Motor neuron (in vitro differentiated cells): Measurements from ENCODE around the gene AGMO. TPM values are rescaled to one million over a fixed set of nuclear protein-coding genes. Genes with fewer than 3 reads are reported as not detected.

Experiments used
- ATAC-seq, 8 experiments: fragments of 200-7000 bp; cut with Tn5 transposase; replicated peaks in 6 of 8; 2 replicates each; pipeline ENCODE4 v1.8.0; 2021; ENCODE audit warnings: mild to moderate bottlenecking in 8 of 8, moderate library complexity in 8 of 8
- H3K27ac ChIP-seq, 2 donors: fragments of 250-450 bp; sonication (Bioruptor Pico); 2 replicates each; pipeline ENCODE4 v1.9.0; 2021; ENCODE audit warnings: antibody characterized with exemption in 2 of 2, mild to moderate bottlenecking in 2 of 2, moderate library complexity in 1 of 2
- H3K4me1 ChIP-seq, 2 donors: fragments of 250-450 bp; sonication (Bioruptor Pico); replicated peaks in 1 of 2; 2 replicates each; pipeline ENCODE4 v1.6.1; 2021; ENCODE audit warnings: antibody characterized with exemption in 2 of 2, mild to moderate bottlenecking in 2 of 2, moderate library complexity in 1 of 2
- H3K4me3 ChIP-seq, 5 donors: fragments of 250-450 bp; sonication (Bioruptor Pico); 2 replicates each; pipeline ENCODE4 v1.9.0; 2021; ENCODE audit warnings: antibody characterized with exemption in 5 of 5, mild to moderate bottlenecking in 5 of 5, moderate library complexity in 4 of 5
- WGBS, 10 experiments: fragments of 450-650 bp; shearing (Covaris generic); methylation state at CpG; one replicate each; pipeline ENCODE4 v1.0.0; 2022; 5-methylcytosine and 5-hydroxymethylcytosine counted together
- in situ Hi-C, 9 experiments: fragments of 400-800 bp; cut with MboI; loops; one replicate each; pipeline ENCODE4 v1.15.0; 2021; ENCODE audit warnings: low sequenced_read_pairs in 9 of 9, low pct_unique_long_range_greater_than_20kb in 2 of 9; ENCODE audit not compliant: unreplicated experiment in 9 of 9
- total RNA-seq, 8 experiments: library from RNA; unstranded; fragments of 300-600 nt; gene quantifications; 2 replicates each; pipeline versions ENCODE4 v1.2.3 to v1.2.4, GENCODE V29; 2022

Gene AGMO
- total RNA-seq, 8 experiments from 2014 or later = 0.13 to 8.9 (median 0.50) TPM; not detected in 2

- in situ Hi-C loops = no loop called here
Measured at GRCh38 chr7:15209429-15209828, 352.4 kb downstream of the AGMO start.

GRCh38 chr7:15204421-15204820 lies 357.4 kb downstream of the AGMO start:
- in situ Hi-C loops = no loop called here
- WGBS, 10 experiments = 50 to 100% (median 79%) methylated on average over 1 to 2 of the region's 2 CpGs; no CpG with 5 or more reads in 3 of the 10 experiments
- Histone ChIP-seq H3K27ac (no peak overlapping the region), H3K4me1 (no peaks in the 10 kb centered on the region), H3K4me3 (no peak overlapping the region)
- no peak for ATAC-seq

More at GRCh38 chr7:15209429-15209828, 352.4 kb downstream of the AGMO start:
- no peak overlapping the region for H3K4me3 ChIP-seq
- H3K4me1 ChIP-seq = no peaks in the 10 kb centered on the region
- H3K27ac ChIP-seq = no peak overlapping the region
- ATAC-seq = no peak
- whole genome bisulfite sequencing, 10 experiments = 56 to 100% (median 90%) methylated on average over 1 to 3 of the region's 4 CpGs; no CpG with 5 or more reads in 2 of the 10 experiments

DNA sequence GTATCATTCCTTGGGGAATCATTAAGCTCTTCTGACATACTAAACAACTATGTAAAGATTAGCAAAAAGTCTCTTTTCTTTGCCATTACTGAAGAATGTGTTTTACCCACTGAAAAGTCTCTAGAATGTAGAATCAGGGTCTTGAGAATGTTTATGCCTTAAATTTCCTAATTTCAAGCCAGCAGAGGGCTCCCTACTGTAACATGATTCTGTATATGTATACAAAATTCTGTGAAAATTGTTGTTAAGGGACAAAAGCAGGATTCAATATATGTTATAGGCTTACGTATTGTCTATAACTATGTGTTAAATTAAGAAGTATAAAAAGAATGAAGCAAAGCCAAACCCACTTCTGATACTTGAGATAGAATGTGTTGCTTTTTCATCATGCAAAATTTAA lies 362.3 kb downstream of the AGMO start:
- H3K27ac ChIP-seq = no peak overlapping the region
- H3K4me3 ChIP-seq = no peak overlapping the region
- 80 to 100% (median 100%) methylated on average over 1 of the region's 1 CpG; no CpG with 5 or more reads in 3 of the 10 experiments for WGBS, 10 experiments
- in situ Hi-C loops = no loop called here
- ATAC-seq = no peak
- H3K4me1 ChIP-seq = no peaks in the 10 kb centered on the region

DNA sequence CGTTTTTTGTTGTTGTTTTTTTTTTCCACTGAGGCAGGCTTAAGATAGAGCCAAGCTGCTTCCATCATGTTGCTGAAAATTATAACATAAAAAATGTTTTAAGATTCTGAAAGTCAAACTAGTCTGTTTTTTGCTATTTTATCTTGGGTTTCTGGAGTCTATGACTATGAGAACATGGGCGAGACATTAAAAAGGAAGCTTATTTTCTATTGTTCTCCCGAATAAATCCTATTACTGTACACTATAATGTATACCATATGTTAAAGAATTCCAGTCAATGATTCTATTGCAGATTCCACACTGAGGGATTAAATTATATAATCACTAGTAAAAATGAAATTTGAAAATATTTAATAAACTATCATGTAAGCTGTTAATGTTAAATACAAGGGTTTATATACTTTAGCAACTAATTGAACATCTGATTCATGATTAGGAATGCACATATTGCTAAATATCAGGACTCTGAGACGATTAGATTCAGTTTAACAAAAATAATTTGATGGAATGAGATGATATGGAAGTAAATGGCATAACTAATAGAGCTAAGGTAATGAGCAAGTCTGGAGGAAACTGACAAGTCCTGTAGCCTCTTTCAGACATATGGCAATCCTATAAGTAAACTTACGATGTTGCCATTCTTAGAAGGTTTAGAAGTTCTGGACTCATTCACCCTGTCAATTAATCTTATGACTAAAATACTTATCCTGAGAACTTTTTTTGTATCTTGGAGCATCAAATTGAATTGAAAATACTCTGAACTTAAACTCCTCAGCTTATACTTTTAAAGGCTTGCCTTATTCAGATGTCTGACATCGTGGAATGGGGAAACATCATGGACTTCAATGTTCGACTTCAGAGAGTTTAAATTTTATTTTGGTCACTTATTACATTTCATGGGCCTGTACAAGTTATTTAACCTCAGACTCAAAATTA lies 364.5 kb downstream of the AGMO start:
- no peak for ATAC-seq
- no peaks in the 10 kb centered on the region for H3K4me1 ChIP-seq
- no peak overlapping the region for H3K27ac ChIP-seq
- in situ Hi-C loops = no loop called here
- no peak overlapping the region for H3K4me3 ChIP-seq
- WGBS, 10 experiments = 43 to 91% (median 69%) methylated on average over 3 to 7 of the region's 7 CpGs

- Histone ChIP-seq H3K27ac (no peak overlapping the region), H3K4me3 (no peak overlapping the region), H3K4me1 (no peaks in the 10 kb centered on the region)
- WGBS, 10 experiments = 100% methylated on average over 1 of the region's 1 CpG; no CpG with 5 or more reads in 3 of the 10 experiments
- in situ Hi-C loops = no loop called here
- ATAC-seq = no peak
Measured at GRCh38 chr7:15178065-15178464, 383.8 kb downstream of the AGMO start.

DNA sequence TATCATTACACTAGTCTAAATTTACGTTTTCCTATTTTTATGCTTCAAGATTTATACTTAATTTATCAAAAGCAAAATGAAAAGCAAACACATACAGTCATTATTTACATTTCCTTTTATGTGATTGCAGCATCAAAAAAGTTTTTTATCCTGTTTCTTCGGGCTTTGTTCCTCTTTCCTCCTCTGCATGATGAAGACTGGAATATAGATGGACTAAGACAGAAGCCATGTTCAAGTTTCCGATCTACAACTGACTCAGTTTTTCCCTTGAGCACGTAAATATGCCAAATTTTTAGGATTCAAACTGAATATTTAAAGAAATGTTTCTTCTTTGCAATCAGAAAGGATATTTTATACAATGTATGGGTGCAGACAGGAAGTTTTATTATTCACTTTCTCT lies 385.7 kb downstream of the AGMO start:
- H3K4me3 ChIP-seq = no peak overlapping the region
- 36 to 100% (median 83%) methylated on average over 1 to 4 of the region's 4 CpGs for WGBS, 10 experiments
- no peaks in the 10 kb centered on the region for H3K4me1 ChIP-seq
- in situ Hi-C loops = no loop called here
- no peak overlapping the region for H3K27ac ChIP-seq
- no peak for ATAC-seq

- Histone ChIP-seq H3K4me3 (no peak overlapping the region), H3K27ac (no peak overlapping the region), H3K4me1 (no peaks in the 10 kb centered on the region)
- 0 to 100% (median 71%) methylated on average over 1 of the region's 1 CpG; no CpG with 5 or more reads in 1 of the 10 experiments for WGBS, 10 experiments
- no peak for ATAC-seq
- in situ Hi-C loops = no loop called here
Measured at GRCh38 chr7:15175152-15175551, 386.7 kb downstream of the AGMO start.

GRCh38 chr7:15174485-15174884 lies 387.3 kb downstream of the AGMO start:
- Histone ChIP-seq H3K27ac (no peak overlapping the region), H3K4me1 (no peaks in the 10 kb centered on the region), H3K4me3 (no peak overlapping the region)
- WGBS, 10 experiments = 17 to 100% (median 80%) methylated on average over 1 of the region's 1 CpG; no CpG with 5 or more reads in 3 of the 10 experiments
- no peak for ATAC-seq
- in situ Hi-C loops = loop anchor here in 1 of 9 experiments (25.0 kb wide), 1 partner anchor 462 kb away; no protein-coding TSS in a partner anchor

DNA sequence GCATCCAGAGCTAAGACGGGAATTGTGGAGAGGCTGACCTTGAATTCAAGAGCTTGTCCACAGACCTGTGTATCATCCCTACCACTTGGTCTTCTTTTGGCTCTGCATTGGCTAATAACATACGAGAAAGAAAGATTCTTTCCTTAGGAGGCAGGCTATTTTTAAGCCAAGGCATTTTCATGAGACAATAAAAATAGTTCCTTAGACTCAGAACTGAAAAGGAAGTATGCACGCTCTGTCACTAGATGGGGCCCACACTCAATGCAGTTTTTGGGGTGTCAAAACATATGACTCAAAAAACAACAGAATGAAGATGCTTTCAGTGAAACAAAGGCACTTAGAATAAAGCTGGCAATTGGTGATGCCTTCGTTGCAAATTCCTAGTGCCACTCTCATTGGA lies 393.3 kb downstream of the AGMO start:
- Histone ChIP-seq H3K4me3 (no peak overlapping the region), H3K4me1 (no peaks in the 10 kb centered on the region), H3K27ac (no peak overlapping the region)
- ATAC-seq = no peak
- in situ Hi-C loops = loop anchor here in 1 of 9 experiments (25.0 kb wide), 1 partner anchor 456 kb away; no protein-coding TSS in a partner anchor
- 0 to 96% (median 62%) methylated on average over 1 to 3 of the region's 4 CpGs; no CpG with 5 or more reads in 1 of the 10 experiments for WGBS, 10 experiments

- Histone ChIP-seq H3K27ac (no peak overlapping the region), H3K4me3 (no peak overlapping the region), H3K4me1 (no peaks in the 10 kb centered on the region)
- in situ Hi-C loops = loop anchor here in 1 of 9 experiments (25.0 kb wide), 1 partner anchor 456 kb away; no protein-coding TSS in a partner anchor
- WGBS, 10 experiments = 50 to 100% (median 90%) methylated on average over 1 to 3 of the region's 3 CpGs; no CpG with 5 or more reads in 2 of the 10 experiments
- peak in 3 of 8 experiments; percentile 50 to 87 (median 53) for ATAC-seq
Measured at GRCh38 chr7:15167912-15168311, 393.9 kb downstream of the AGMO start.

DNA sequence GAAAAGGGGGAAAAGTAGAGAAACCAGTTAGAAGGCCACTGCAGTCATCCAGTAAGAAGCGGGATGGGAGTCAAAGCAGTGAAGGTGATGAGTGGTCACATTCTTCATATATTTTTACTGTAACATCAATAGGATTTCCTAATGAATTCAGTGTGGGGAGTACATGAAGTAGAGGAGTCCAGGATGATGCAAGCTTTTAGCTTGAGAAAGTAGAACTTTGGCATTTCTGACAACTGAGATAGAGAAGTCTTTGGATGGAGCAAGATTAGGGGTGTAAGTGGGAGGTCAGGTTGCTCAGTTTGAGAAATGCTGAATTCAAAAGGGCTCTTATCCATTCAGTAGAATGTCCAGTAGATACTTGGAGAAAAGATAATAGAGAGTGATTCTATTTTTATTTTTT lies 395.2 kb downstream of the AGMO start:
- H3K4me3 ChIP-seq = no peak overlapping the region
- 36 to 100% (median 100%) methylated on average over 1 of the region's 1 CpG; no CpG with 5 or more reads in 3 of the 10 experiments for WGBS, 10 experiments
- no peaks in the 10 kb centered on the region for H3K4me1 ChIP-seq
- no peak overlapping the region for H3K27ac ChIP-seq
- no peak for ATAC-seq
- in situ Hi-C loops = loop anchor here in 1 of 9 experiments (25.0 kb wide), 1 partner anchor 454 kb away; no protein-coding TSS in a partner anchor

DNA sequence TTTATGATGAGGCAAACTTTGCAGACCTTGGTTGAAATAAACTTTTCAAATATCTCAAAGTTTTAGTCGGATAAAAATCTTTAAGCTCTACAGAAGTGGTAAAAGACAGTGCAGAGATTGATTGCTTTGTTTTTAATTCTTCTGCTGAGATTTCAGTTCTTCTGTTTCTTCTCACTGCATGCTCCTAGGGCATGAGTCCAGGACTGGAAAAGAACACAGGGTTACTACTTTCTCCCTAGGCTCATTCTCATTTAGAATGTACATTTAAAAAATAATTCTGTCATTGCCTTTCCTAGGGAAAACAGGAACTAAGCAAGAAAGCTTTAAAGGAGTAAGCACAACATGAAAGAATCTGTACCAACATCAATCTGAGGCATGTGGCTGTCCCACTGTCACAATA lies 402.6 kb downstream of the AGMO start:
- H3K4me1 ChIP-seq = no peaks in the 10 kb centered on the region
- no peak overlapping the region for H3K27ac ChIP-seq
- peak in 1 of 8 experiments; percentile 68 for ATAC-seq
- in situ Hi-C loops = loop anchor here in 1 of 9 experiments (25.0 kb wide), 1 partner anchor 447 kb away; no protein-coding TSS in a partner anchor
- no peak overlapping the region for H3K4me3 ChIP-seq
- 0 to 71% (median 20%) methylated on average over 1 of the region's 1 CpG; no CpG with 5 or more reads in 4 of the 10 experiments for WGBS, 10 experiments

GRCh38 chr7:15158141-15158810 lies 403.5 kb downstream of the AGMO start:
- 29 to 81% (median 45%) methylated on average over 1 to 3 of the region's 3 CpGs for WGBS, 10 experiments
- in situ Hi-C loops = loop anchor here in 1 of 9 experiments (25.0 kb wide), 1 partner anchor 446 kb away; no protein-coding TSS in a partner anchor
- Histone ChIP-seq H3K4me1 (no peaks in the 10 kb centered on the region), H3K4me3 (no peak overlapping the region), H3K27ac (no peak overlapping the region)
- peak in 1 of 8 experiments; percentile 26 for ATAC-seq
